ENCODE measurements around the gene GATA3.

GATA3 gene

DNA sequence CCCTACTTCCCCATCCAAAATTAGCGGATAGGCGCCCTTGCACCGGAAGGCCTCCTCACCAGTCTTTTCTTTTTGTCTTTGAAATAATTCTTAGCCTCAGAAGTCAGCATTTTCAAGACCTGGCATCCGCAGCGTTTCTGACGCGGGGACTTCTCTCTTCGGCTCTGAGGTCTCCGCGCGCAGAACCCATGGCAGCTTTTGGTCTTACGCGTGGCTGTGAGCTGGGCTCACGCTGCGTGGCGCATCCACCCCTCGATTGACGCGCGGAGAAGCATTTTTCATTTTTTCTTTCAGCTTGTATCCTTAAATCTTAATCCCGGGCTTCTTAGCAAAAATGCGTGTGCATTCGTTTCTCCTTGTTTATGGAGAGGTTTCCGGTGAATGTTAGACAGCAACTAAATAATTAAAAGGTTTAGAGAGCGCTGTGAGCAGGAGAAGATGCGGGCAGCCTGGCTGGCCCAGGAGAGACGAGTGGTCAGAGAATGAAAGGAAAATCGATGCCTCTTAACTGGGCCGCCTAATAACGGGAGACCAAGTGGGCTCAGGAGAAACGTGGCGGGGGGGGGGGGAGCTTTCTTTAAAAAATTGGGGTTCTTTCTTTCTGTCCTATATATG is 2.0 kb upstream of the GATA3 start:
- no peaks in the 10 kb centered on the region for H3K9me3 Mint-ChIP-seq
- DNase-seq (ENCODE audit: low spot score), result no peak
- peaks cover 22% of the 10 kb centered on the region for H3K4me1 Mint-ChIP-seq (ENCODE audit: low read depth)
- peak overlapping the region; percentile 93 for H3K27ac Mint-ChIP-seq
- peak overlapping the region; percentile 92 for H3K4me3 Mint-ChIP-seq
- peaks cover 7% of the 10 kb centered on the region for H3K27me3 Mint-ChIP-seq (ENCODE audit: low read depth)
- H3K36me3 Mint-ChIP-seq (ENCODE audit: low read depth), result peaks cover 49% of the 10 kb centered on the region

GRCh38 chr10:8052956-8053445 is 1.5 kb upstream of the GATA3 start:
- peak overlapping the region; percentile 93 for H3K27ac Mint-ChIP-seq
- no peaks in the 10 kb centered on the region for H3K9me3 Mint-ChIP-seq
- no peak for DNase-seq (ENCODE audit: low spot score)
- peaks cover 53% of the 10 kb centered on the region for H3K36me3 Mint-ChIP-seq (ENCODE audit: low read depth)
- H3K4me3 Mint-ChIP-seq, result peak overlapping the region; percentile 92
- peaks cover 5% of the 10 kb centered on the region for H3K27me3 Mint-ChIP-seq (ENCODE audit: low read depth)
- H3K4me1 Mint-ChIP-seq (ENCODE audit: low read depth), result peaks cover 18% of the 10 kb centered on the region

- Mint-ChIP-seq H3K4me1 (ENCODE audit: low read depth) (peaks cover 15% of the 10 kb centered on the region), H3K9me3 (no peaks in the 10 kb centered on the region), H3K36me3 (ENCODE audit: low read depth) (peaks cover 58% of the 10 kb centered on the region), H3K27me3 (ENCODE audit: low read depth) (peaks cover 5% of the 10 kb centered on the region), H3K27ac (peak overlapping the region; percentile 95), H3K4me3 (peak overlapping the region; percentile 92)
- peak; percentile 93 for DNase-seq (ENCODE audit: low spot score)
These were observed 843 bp upstream of the GATA3 start for GRCh38 chr10:8053446-8054243.

DNA sequence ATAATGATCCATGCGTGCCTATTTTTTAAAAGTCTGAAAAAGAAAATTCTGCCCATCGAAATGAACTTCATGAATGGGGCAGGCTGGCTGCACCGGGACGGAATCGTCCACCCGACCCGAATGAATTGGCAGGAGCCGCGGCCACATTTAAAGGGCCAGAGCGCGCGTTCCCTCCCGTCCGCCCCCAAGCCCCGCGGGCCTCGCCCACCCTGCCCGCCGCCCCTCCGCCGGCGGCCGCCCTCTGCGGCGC is 319 bp upstream of the GATA3 start:
- H3K27ac Mint-ChIP-seq, result peak overlapping the region; percentile 95
- peak overlapping the region; percentile 92 for H3K4me3 Mint-ChIP-seq
- H3K4me1 Mint-ChIP-seq (ENCODE audit: low read depth), result peaks cover 16% of the 10 kb centered on the region

GRCh38 chr10:8055420-8056349 is 1.2 kb downstream of the GATA3 start:
- peaks cover 31% of the 10 kb centered on the region for H3K4me1 Mint-ChIP-seq (ENCODE audit: low read depth)
- H3K27ac Mint-ChIP-seq, result peak overlapping the region; percentile 93
- peaks cover 5% of the 10 kb centered on the region for H3K27me3 Mint-ChIP-seq (ENCODE audit: low read depth)
- DNase-seq (ENCODE audit: low spot score), result no peak
- no peaks in the 10 kb centered on the region for H3K9me3 Mint-ChIP-seq
- H3K36me3 Mint-ChIP-seq (ENCODE audit: low read depth), result peaks cover 72% of the 10 kb centered on the region
- H3K4me3 Mint-ChIP-seq, result peak overlapping the region; percentile 98

More for the DNA sequence above, 319 bp upstream of the GATA3 start:
- H3K36me3 Mint-ChIP-seq (ENCODE audit: low read depth), result peaks cover 61% of the 10 kb centered on the region
- no peaks in the 10 kb centered on the region for H3K9me3 Mint-ChIP-seq
- DNase-seq (ENCODE audit: low spot score), result no peak
- H3K27me3 Mint-ChIP-seq (ENCODE audit: low read depth), result peaks cover 5% of the 10 kb centered on the region

DNA sequence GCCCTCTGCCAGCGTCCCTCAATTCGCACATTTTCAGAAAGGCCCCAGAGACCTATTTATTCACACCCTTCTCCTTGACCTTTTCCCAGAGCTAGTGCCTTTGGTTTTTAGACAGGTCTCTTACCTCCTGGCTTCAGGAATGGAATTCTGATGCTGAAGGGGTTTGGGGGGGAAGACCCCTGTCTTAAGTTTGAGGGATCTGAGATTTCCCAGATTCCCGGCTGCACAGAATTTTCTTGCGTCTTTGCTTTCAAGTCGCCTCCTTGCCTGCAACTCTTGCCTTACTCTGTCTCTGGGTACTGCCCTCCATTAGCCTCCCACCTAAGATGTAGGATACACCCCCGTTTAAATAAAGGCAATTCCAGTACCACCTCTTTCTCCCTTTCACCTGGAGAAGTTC is 1.9 kb downstream of the GATA3 start:
- H3K27ac Mint-ChIP-seq, result peak overlapping the region; percentile 93
- H3K4me3 Mint-ChIP-seq, result peak overlapping the region; percentile 98
- no peak for DNase-seq (ENCODE audit: low spot score)
- H3K27me3 Mint-ChIP-seq (ENCODE audit: low read depth), result peaks cover 5% of the 10 kb centered on the region
- H3K4me1 Mint-ChIP-seq (ENCODE audit: low read depth), result peaks cover 35% of the 10 kb centered on the region
- H3K36me3 Mint-ChIP-seq (ENCODE audit: low read depth), result peaks cover 79% of the 10 kb centered on the region
- H3K9me3 Mint-ChIP-seq, result no peaks in the 10 kb centered on the region

- peak overlapping the region; percentile 93 for H3K27ac Mint-ChIP-seq
- no peak for DNase-seq (ENCODE audit: low spot score)
- H3K9me3 Mint-ChIP-seq, result no peaks in the 10 kb centered on the region
- H3K4me1 Mint-ChIP-seq (ENCODE audit: low read depth), result peaks cover 36% of the 10 kb centered on the region
- peaks cover 85% of the 10 kb centered on the region for H3K36me3 Mint-ChIP-seq (ENCODE audit: low read depth)
- H3K4me3 Mint-ChIP-seq, result peak overlapping the region; percentile 98
- H3K27me3 Mint-ChIP-seq (ENCODE audit: low read depth), result peaks cover 5% of the 10 kb centered on the region
These were observed 2.4 kb downstream of the GATA3 start for GRCh38 chr10:8056871-8057331.

DNA sequence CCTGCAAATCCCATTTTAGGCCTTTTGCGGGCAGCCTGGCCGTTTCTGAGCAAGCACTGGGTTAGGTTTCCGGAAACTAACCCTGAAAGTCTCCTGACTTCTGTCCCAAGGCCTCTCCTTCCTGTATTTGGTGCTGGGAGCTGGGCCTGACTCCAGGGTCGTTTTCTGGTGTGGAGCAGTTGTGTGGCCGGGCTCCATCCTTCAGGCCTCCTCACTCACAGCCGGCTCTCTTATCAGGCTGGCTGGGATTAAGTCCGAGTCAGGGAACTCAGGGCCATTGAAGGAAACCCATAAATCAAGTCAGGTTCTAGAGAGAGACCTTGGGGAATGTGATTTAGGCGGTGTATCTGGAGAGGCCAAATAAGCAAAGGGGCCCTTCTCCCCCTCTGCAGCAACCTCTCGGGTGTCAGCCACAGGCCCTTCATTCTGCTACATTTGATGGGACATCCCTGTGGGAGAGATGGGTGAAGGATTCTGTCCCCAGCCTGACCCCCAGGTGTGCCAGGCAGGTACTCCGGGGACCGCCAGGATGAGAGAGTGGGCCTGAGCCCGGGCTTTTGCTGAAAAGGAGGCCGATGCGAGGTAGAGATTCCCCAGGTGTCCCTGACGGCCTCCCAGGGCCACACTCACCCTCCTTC is 3.3 kb downstream of the GATA3 start:
- peak overlapping the region; percentile 98 for H3K4me3 Mint-ChIP-seq
- peaks cover 86% of the 10 kb centered on the region for H3K36me3 Mint-ChIP-seq (ENCODE audit: low read depth)
- peak overlapping the region; percentile 93 for H3K27ac Mint-ChIP-seq
- no peak for DNase-seq (ENCODE audit: low spot score)
- H3K27me3 Mint-ChIP-seq (ENCODE audit: low read depth), result peaks cover 5% of the 10 kb centered on the region
- peaks cover 39% of the 10 kb centered on the region for H3K4me1 Mint-ChIP-seq (ENCODE audit: low read depth)
- H3K9me3 Mint-ChIP-seq, result no peaks in the 10 kb centered on the region

GRCh38 chr10:8058274-8059111 is 4.0 kb downstream of the GATA3 start:
- Mint-ChIP-seq H3K27ac (peak overlapping the region; percentile 93), H3K9me3 (no peaks in the 10 kb centered on the region), H3K4me1 (ENCODE audit: low read depth) (peaks cover 41% of the 10 kb centered on the region), H3K4me3 (peak overlapping the region; percentile 98), H3K27me3 (ENCODE audit: low read depth) (peaks cover 5% of the 10 kb centered on the region), H3K36me3 (ENCODE audit: low read depth) (peaks cover 89% of the 10 kb centered on the region)
- no peak for DNase-seq (ENCODE audit: low spot score)

GRCh38 chr10:8059191-8059936 is 4.9 kb downstream of the GATA3 start:
- peaks cover 5% of the 10 kb centered on the region for H3K27me3 Mint-ChIP-seq (ENCODE audit: low read depth)
- H3K4me3 Mint-ChIP-seq, result peak overlapping the region; percentile 98
- no peaks in the 10 kb centered on the region for H3K9me3 Mint-ChIP-seq
- peaks cover 95% of the 10 kb centered on the region for H3K36me3 Mint-ChIP-seq (ENCODE audit: low read depth)
- no peak for DNase-seq (ENCODE audit: low spot score)
- peak overlapping the region; percentile 93 for H3K27ac Mint-ChIP-seq
- H3K4me1 Mint-ChIP-seq (ENCODE audit: low read depth), result peaks cover 47% of the 10 kb centered on the region

DNA sequence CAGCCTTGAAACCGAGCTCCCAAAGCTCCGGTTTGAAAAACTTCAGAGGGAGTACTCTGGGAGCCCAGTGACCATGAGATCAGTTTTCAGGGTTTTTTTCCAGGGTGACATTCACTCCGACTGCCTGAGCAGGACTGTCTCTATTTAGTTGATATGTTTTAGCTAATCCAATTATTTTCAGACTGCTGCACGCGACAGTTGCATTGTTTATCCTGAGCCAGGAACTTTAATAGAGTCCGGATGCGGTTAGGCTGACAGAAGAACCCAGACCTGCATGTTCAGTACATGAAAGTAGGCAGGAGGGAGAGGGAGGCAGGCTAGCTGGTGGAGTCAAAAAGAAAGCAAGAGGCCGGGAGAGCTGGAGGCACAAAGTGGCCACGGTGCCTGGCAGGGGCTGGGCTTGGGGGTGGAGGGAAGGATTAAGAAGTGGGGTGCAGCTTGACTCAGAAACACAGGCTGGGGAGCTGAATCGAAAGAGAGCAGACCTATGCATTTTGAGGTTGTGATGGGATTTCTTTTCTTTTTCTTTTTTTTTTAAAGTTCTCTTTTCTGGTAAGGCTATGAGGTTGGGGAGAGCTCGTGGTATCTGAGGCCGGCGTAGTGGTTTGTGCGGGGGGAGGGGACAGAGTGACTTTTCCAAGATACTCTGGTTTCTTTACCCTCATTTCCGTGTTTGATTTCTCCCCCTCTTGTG is 5.7 kb downstream of the GATA3 start:
- H3K4me3 Mint-ChIP-seq, result peak overlapping the region; percentile 98
- peak overlapping the region; percentile 93 for H3K27ac Mint-ChIP-seq
- peaks cover 51% of the 10 kb centered on the region for H3K4me1 Mint-ChIP-seq (ENCODE audit: low read depth)
- no peaks in the 10 kb centered on the region for H3K9me3 Mint-ChIP-seq
- peak; percentile 79 for DNase-seq (ENCODE audit: low spot score)
- peaks cover 2% of the 10 kb centered on the region for H3K27me3 Mint-ChIP-seq (ENCODE audit: low read depth)
- peaks cover 96% of the 10 kb centered on the region for H3K36me3 Mint-ChIP-seq (ENCODE audit: low read depth)

DNA sequence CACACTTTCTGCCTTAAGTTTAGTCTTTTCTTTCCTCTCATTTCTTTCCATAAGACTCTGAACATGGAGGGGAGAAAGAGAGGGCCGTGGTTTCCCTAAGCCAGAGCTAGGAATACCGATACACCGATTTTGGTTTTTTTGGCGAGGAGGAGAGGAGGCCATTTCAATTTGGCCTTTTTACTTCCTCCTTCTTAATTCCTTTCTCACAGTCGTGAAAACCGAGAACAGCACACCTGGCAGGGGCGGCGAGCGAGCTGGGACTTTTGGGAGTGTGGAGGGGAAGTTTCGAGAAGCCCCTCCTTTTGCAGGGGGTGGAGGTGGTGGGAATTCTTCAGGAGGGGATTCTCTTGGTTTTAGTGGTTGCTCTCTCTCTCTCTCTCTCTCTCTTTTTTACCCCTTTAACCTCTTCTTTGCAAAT is 6.2 kb downstream of the GATA3 start:
- H3K9me3 Mint-ChIP-seq, result no peaks in the 10 kb centered on the region
- peak overlapping the region; percentile 98 for H3K4me3 Mint-ChIP-seq
- peaks cover 56% of the 10 kb centered on the region for H3K4me1 Mint-ChIP-seq (ENCODE audit: low read depth)
- no peak for DNase-seq (ENCODE audit: low spot score)
- peak overlapping the region; percentile 93 for H3K27ac Mint-ChIP-seq
- peaks cover 2% of the 10 kb centered on the region for H3K27me3 Mint-ChIP-seq (ENCODE audit: low read depth)
- peaks cover 96% of the 10 kb centered on the region for H3K36me3 Mint-ChIP-seq (ENCODE audit: low read depth)
